DOHH2 (cell line): ENCODE results near the gene CTNNBL1.

Experiments
- CTCF ChIP-seq: fragments of 200-600 bp; sonication (generic); IDR thresholded peaks from one replicate; pipeline ENCODE4 v1.5.1; 2014; ENCODE audit warnings: antibody characterized with exemption, mild to moderate bottlenecking, low read depth, low read length; ENCODE audit not compliant: poor library complexity, severe bottlenecking
- EZH2phosphoT487 ChIP-seq: fragments of 200-600 bp; sonication (generic); IDR thresholded peaks from 2 replicates; pipeline ENCODE4 v1.6.1; 2017; ENCODE audit warnings: borderline replicate concordance, mild to moderate bottlenecking, antibody characterized with exemption, low read length, moderate library complexity, mixed read lengths

DNA sequence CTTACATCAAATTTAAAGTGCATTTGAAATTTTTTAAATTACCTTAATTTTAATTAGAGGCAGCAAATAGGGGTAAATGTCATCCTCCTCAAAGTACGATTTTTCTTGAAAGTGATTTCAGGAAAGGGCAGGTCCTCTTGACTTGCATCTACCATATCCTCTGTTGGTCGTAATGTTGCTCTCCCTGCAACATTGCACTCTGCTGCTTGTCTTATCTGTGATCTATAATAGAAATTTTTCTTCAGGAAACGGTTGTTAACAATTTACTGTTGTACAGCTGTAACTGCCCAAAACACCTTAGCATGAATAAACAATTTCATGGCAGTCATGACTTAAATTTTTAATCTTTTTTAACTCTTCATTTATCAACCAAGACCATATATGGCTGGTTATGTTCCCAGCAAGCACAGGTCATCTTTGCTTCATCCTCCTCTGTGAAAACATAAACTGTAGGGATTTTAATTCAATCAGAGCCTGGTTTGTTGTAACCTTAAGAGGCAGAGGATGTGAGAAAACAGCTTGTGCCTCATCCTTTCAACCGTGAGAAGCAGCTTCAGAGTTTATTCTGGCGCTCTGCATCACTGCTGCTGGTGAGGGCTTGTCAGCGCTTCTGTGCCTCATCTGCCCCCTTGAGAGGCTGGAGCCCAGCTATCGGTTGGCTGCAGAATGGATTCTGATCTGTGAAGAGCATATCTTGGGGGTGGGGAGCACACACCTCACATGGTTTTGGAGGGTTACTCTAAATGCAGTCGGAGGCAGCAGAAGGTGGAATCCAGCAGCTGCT, 56.0 kb downstream of the CTNNBL1 start:
- TF ChIP-seq CTCF (no peak), EZH2phosphoT487 (no peak)
